K562 (cell line): ENCODE data around the gene GALNT12. TPM values are rescaled to one million over a fixed set of nuclear protein-coding genes. Genes with fewer than 3 reads are reported as not detected.

Source experiments
- ESRRA ChIP-seq: fragments of 450-650 bp; IDR thresholded peaks from 2 replicates; pipeline ENCODE4 v1.6.1; 2014; ENCODE audit warnings: low read depth, mild to moderate bottlenecking, moderate library complexity, borderline replicate concordance
- PML ChIP-seq: IDR thresholded peaks from 2 replicates; pipeline ENCODE4 v1.6.1; 2012; ENCODE audit warnings: low read length, inconsistent platforms
- SREBF2 ChIP-seq: sonication (generic); formaldehyde crosslinking; IDR thresholded peaks from 2 replicates; pipeline ENCODE4 v1.4.0; 2020; ENCODE audit warnings: mild to moderate bottlenecking, missing genetic modification reagents
- polyA plus RNA-seq, 8 experiments: library from polyadenylated mRNA; depleted of rRNA in 4 of 8; stranded (reverse) in 5 of 8; unstranded in 3 of 8; fragments of >200 nt; fragmentation: Nextera tagmentation in 2 of 8; fragmentation: Illumina TruSeq in 1 of 8; extraction: Ambion mirVana in 2 of 8; extraction: Trizol in 1 of 8; gene quantifications; 2 replicates each; pipeline versions ENCODE4 v1.2.1 to v1.2.3, GENCODE V29; 2011 to 2014; ENCODE audit warnings: inconsistent platforms in 1 of 8, missing spikeins in 1 of 8
- total RNA-seq, 7 experiments: library from RNA; depleted of rRNA in 6 of 7; stranded (reverse); fragments of >200 nt in 6 of 7; fragmentation: Illumina TruSeq in 2 of 7; extraction: Trizol in 2 of 7; gene quantifications; 2 replicates each; pipeline versions ENCODE4 v1.2.1 to v1.2.3, GENCODE V29; 2011 to 2021; ENCODE audit warnings: low replicate concordance in 1 of 7
- TF ChIP-seq, protein P1 (sequence below): sonication (generic); formaldehyde crosslinking; IDR thresholded peaks from 2 replicates; pipeline ENCODE4 v1.8.0; 2022; ENCODE audit warnings: mild to moderate bottlenecking, missing genetic modification reagents, borderline replicate concordance
- TF ChIP-seq, protein P2 (sequence below): fragments of 450-650 bp; formaldehyde crosslinking; IDR thresholded peaks from 2 replicates; pipeline ENCODE4 v1.4.0; 2020; ENCODE audit warnings: mild to moderate bottlenecking, mixed read lengths

Gene GALNT12
- total and polyA plus RNA-seq, 9 of the 15 experiments (the other 6 are each of a cell fraction or from before 2014, with no cell fraction given): 29.7 to 82.9 (median 44.2) TPM

DNA sequence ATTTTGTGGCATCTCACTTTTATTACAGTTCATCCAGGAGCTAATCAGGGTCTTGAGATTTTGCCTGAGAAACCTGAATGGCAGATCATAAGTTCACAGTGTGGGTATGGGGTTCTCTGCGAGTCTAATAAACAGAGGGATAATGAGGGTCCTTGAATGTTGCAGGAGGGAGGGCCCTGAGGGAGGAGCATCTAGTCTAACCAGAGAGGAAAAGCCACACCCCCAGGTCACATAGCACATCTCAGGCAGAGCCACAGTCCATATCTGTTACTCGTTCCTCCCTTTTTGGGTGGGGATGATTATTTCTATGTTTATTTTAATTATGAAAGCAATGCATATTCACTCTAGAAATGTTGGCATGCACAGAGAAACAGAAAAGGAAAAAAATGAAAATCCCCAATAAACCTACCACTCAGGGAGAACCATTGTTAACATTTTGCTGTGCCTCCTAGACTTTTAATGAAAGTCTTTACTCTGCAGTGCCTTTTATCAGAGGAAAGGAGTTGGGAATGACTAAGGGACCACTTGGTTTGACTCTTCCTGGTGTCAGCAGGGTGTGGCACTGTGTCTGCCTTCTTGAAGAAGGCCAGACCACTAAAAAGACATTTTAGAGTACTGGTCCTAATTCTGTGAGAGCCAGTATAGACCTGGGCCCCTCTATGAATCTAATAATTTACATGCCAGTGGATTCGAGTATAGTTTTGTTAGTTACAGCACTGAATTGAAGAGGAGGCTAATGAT is 2.8 kb downstream of the GALNT12 start (continued):
- TF ChIP-seq, protein P1, sequence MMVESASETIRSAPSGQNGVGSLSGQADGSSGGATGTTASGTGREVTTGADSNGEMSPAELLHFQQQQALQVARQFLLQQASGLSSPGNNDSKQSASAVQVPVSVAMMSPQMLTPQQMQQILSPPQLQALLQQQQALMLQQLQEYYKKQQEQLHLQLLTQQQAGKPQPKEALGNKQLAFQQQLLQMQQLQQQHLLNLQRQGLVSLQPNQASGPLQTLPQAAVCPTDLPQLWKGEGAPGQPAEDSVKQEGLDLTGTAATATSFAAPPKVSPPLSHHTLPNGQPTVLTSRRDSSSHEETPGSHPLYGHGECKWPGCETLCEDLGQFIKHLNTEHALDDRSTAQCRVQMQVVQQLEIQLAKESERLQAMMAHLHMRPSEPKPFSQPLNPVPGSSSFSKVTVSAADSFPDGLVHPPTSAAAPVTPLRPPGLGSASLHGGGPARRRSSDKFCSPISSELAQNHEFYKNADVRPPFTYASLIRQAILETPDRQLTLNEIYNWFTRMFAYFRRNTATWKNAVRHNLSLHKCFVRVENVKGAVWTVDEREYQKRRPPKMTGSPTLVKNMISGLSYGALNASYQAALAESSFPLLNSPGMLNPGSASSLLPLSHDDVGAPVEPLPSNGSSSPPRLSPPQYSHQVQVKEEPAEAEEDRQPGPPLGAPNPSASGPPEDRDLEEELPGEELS: no peak
- TF ChIP-seq ESRRA (no peak), SREBF2 (CRISPR knock-in tag) (0 out of 2 replicates have a peak, but pooled peaks have one; percentile 49), PML (0 out of 2 replicates have a peak, but pooled peaks have one; percentile 21)
- TF ChIP-seq, protein P2, sequence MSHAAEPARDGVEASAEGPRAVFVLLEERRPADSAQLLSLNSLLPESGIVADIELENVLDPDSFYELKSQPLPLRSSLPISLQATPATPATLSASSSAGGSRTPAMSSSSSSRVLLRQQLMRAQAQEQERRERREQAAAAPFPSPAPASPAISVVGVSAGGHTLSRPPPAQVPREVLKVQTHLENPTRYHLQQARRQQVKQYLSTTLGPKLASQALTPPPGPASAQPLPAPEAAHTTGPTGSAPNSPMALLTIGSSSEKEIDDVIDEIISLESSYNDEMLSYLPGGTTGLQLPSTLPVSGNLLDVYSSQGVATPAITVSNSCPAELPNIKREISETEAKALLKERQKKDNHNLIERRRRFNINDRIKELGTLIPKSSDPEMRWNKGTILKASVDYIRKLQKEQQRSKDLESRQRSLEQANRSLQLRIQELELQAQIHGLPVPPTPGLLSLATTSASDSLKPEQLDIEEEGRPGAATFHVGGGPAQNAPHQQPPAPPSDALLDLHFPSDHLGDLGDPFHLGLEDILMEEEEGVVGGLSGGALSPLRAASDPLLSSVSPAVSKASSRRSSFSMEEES (CRISPR knock-in tag): no peak
